ENCODE measurements around the gene TLR8.
"Not testable (repeated sequence)": the region's sequence is repeated elsewhere in the genome, so short reads cannot be mapped to it uniquely, and the experiment has no call there.

TLR8 gene

DNA sequence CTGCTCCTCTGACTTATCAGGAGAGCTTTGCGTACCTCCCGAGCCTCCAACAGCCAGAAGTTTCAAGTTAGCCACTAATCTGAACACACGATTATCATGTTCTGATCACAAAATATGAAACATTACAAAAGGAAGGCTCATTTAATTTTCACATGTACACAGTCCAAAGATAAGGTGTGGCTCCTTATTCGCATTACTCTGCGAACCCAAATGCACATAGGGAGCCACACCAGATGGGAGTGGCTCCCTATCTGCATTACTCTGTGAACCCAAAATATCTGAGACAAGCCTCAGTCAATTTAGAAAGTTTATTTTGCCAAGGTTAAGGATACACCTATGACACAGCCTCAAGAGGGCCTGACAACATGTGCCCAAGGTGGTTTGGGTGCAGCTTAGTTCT is 28.4 kb downstream of the TLR8 start:
- no peak for DNase-seq
- in situ Hi-C loops (cut with HindIII; ENCODE audit: low pct_ligation_motif_present, low pct_unique_long_range_greater_than_20kb, low sequenced_read_pairs), result no loop called here

DNA sequence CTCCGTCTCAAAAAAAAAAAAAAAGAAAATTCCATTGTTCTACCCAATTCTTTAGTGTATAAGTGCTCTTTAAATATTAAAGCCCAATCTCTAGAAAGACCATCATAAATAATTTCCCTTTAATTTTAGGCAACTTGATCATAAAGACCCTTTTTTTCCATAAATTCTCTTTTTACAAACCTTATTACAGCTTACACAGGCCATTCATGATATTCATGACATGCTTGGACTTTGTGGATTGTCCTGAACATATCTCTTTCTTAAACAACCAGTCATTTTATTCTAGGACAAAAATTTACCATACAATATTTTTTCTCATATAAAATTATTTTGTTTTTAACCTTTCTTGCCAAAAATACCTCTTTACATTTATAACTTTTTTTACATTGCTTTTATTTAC is 30.5 kb downstream of the TLR8 start:
- in situ Hi-C loops (cut with HindIII; ENCODE audit: low pct_ligation_motif_present, low pct_unique_long_range_greater_than_20kb, low sequenced_read_pairs), result no loop called here
- no peak for DNase-seq

DNA sequence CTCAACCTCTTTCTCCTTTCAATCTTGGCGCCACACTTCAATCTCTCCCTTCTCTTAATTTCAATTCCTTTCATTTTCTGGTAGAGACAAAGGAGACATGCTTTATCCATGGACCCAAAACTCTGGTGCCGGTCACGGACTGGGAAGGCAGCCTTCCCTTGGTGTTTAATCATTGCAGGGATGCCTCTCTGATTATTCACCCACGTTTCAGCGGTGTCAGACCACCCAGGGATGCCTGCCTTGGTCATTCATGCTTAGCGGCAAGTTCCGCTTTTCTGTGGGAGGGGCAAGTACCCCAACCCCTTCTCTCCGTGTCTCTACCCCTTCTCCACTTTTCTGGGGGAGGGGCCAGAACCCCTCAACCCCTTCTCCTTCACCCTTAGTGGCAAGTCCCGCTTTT is 34.1 kb downstream of the TLR8 start:
- peak; percentile 15 for DNase-seq
- in situ Hi-C loops (cut with HindIII; ENCODE audit: low pct_ligation_motif_present, low pct_unique_long_range_greater_than_20kb, low sequenced_read_pairs), result not testable (repeated sequence)

DNA sequence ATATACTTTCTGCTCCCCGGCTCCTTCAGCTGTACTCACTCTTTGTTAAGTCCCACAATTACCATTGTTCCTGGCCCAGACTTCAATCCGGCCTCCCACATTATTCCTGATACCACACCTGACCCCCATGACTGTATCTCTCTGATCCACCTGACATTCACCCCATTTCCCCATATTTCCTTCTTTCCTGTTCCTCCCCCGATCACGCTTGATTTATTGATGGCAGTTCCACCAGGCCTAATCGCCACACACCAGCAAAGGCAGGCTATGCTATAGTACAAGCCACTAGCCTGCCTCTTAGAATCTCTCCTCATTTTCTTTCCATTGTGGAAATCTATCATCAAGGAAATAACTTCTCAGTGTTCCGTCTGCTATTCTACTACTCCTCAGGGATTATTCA is 37.2 kb downstream of the TLR8 start:
- in situ Hi-C loops (cut with HindIII; ENCODE audit: low pct_ligation_motif_present, low pct_unique_long_range_greater_than_20kb, low sequenced_read_pairs), result not testable (repeated sequence)

DNA sequence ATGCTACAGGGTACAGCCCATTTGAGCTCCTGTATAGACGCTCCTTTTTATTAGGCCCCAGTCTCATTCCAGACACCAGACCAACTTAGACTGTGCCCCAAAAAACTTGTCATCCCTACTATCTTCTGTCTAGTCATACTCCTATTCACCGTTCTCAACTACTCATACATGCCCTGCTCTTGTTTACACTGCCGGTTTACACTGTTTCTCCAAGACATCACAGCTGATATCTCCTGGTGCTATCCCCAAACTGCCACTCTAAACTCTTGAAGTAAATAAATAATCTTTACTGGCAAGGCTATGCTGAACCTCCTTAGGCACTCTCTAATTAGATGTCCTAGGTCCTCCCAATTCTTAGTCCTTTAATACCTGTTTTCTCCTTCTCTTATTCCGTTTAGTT is 38.0 kb downstream of the TLR8 start:
- DNase-seq; in situ Hi-C loops (cut with HindIII; ENCODE audit: low pct_ligation_motif_present, low pct_unique_long_range_greater_than_20kb, low sequenced_read_pairs): not testable (repeated sequence)

More for the DNA sequence above, 37.2 kb downstream of the TLR8 start:
- not testable (repeated sequence) for DNase-seq

DNA sequence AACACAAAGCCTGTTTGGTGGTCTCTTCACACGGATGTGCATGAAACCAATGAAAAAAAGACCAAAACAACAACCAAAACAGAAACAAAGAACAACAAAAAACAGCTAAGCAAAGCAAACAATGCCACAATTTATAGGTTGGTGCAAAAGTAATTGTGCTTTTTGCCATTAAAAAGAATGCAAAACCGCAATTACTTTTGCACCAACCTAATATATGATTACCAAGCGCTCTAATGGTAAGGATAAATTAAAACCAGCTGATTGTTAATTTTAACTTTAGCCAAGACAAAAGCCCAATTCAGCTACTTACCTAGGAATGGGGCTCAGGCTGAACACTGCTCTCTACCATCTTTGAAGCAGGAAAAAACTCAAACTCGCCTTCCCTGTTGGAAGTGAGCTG is 39.1 kb downstream of the TLR8 start:
- in situ Hi-C loops (cut with HindIII; ENCODE audit: low pct_ligation_motif_present, low pct_unique_long_range_greater_than_20kb, low sequenced_read_pairs), result no loop called here
- DNase-seq, result no peak

DNA sequence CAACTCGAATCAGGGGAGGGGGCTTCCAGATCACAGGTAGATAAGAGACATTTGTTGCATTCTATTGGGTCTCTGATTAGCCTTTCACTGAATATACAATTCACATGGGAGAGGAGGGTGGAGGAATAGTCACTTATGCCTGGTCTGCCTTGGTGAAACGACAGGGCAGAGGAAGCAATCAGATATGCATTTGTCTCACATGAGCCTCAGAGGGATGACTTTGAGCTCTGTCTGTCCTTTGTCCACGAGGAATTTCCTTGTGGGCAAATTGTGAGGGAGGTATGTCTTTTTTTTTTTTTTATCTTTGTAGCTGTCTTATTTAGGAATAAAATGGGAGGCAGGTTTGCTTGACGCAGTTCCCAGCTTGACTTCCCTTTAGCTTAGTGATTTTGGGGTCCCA is 40.0 kb downstream of the TLR8 start:
- no peak for DNase-seq
- in situ Hi-C loops (cut with HindIII; ENCODE audit: low pct_ligation_motif_present, low pct_unique_long_range_greater_than_20kb, low sequenced_read_pairs), result no loop called here

DNA sequence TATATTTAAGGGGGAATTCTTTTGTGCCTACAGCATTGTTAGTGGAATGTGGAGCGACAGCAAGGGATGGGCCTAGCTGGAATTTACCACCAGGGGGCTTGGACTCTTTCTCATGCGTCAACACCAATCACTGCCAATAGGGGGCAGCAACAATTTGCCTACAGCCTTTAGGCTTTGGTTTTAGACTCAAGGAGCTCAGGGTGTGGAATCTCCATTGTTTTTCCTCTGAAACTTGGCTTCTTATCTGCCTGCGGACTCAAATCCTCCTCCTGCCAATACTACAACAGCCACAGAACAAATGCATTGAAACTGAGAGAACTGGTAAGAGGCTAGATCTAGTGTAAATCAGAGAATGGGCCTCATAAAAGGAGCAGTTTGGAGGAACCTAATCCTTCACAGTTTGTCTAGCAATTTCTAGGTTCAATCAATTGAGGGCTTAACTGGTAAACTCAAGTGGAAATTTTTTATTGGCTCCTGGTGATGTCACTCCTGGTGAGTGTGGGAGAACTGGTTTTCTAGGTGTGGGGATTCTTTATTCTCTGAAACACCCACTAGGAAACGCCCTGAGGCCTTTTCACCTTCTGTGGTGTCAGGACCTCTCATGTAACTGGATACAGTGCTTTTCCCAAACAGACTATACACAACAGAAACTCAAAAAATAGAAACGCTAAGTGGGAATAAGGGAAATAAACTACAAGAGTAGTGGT is 40.6 kb downstream of the TLR8 start:
- DNase-seq, result peak; percentile 75
- in situ Hi-C loops (cut with HindIII; ENCODE audit: low pct_ligation_motif_present, low pct_unique_long_range_greater_than_20kb, low sequenced_read_pairs), result no loop called here

DNA sequence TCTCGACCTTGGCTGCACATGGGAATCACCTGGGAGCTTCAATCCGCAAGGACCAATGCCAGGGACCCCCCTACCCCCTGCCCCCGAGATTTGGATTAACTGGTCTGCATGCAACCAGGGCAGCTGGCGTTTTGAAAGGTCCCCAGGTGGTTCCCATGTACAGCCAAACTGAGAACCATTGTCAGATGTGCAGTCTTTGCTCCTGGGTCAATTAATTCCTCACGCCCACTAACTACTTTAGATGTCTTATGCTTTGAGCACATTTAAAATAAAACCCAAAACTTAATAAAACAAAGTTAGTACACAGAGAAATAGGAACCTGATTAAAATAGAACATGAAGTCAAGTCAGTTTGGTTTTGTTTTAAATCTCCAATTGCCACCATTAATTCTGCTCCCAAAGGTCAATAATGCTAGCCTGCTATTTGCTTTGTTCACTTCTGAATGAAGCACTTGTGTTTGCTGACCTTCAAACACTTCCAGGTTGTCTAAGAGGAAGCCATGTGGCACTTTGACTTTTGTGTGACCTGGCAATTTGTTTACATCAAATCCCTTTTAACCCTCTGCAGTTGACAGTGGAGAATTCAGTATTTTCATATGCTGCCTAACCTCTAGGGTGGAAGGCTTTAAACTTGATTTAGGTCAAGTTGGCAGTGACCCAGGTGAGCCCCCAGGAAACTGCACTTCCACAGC is 41.3 kb downstream of the TLR8 start:
- no peak for DNase-seq
- in situ Hi-C loops (cut with HindIII; ENCODE audit: low pct_ligation_motif_present, low pct_unique_long_range_greater_than_20kb, low sequenced_read_pairs), result no loop called here

DNA sequence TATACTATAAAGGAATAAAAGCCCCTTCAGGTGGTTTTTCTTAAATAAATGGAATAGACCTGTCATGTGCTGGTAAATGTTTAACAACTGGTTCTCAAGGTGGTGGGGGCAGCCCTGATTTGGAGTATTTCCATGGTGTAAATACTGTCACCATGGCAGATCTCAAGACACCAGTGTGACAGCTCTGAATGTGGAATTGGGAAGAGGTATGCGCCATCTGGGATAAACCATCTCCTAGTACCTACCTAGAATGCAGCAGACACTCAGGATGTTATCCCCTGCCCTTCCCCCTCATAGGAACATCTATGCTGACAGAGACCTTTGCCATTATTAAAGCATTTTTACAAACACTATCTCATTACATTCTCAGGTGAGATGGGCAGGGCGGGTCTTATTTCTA is 42.1 kb downstream of the TLR8 start:
- in situ Hi-C loops (cut with HindIII; ENCODE audit: low pct_ligation_motif_present, low pct_unique_long_range_greater_than_20kb, low sequenced_read_pairs), result no loop called here

DNA sequence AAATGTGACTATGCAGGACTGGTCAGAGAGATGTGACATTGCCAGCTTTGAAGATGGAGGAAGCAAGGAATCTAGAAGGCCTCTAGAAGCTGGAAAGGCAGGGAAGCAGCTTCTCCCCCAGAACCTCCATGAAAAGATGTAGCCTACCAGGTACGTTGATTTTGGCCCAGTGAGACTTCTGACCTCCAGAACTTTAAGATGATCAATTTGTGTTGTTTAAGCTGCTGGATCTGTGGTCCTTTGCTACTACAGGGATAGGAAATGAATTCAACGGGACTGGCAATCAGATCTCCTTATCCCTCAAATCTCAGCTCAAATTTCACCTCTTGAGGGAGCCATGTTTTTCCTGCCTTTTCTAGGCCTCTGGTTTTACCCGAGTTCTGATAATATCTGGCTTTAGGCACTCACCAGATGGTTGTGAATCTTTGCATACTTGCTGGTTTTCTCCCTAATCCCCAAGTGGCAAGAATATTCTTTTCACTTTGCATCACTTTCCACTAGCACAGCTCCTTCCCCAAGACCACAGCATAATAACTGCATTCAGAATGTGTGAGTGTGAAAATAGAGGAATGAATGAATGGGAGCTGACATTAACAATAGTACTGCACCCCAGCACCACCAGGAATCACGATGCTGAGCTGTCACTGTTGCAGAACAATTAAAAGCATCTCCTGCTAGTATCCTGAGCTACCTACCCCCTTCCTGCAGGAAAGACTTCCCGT is 42.9 kb downstream of the TLR8 start:
- in situ Hi-C loops (cut with HindIII; ENCODE audit: low pct_ligation_motif_present, low pct_unique_long_range_greater_than_20kb, low sequenced_read_pairs), result no loop called here
- no peak for DNase-seq

More for the DNA sequence above, 42.1 kb downstream of the TLR8 start:
- no peak for DNase-seq

DNA sequence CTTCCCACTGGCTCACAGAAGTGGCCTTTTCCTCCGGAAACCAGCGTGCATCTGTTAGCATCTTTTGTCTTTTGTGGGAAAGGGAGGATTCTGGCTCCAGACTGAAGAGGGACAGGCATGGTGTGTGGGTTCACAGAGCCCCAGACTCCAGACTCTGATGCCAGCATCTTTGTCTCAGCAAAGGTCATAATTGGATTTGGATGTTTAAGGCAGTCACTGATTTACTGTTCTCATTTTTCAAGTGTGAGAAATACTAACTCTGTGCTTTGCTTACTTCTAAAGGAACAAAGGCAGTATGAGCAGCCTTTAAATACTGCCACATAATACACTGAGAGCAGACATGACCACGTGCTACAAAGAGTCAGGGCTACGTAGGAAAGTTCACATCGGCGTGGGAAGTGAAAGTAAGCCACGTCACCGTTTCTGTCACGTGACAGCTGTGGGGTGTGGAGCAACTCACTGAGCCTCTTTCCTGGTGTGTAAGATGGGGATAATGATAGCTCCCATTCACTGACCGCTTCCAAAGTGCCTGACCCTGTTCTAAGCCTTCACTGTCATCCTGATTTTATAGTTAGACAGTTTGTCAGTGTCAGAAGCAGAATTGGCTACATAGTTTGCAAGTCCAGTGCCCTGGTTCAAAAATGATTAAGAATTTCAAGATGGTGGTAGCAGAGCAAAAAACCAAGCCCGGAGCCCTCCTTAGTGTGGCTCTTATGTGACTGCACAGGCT is 43.7 kb downstream of the TLR8 start:
- in situ Hi-C loops (cut with HindIII; ENCODE audit: low pct_ligation_motif_present, low pct_unique_long_range_greater_than_20kb, low sequenced_read_pairs), result no loop called here
- DNase-seq, result peak; percentile 30

DNA sequence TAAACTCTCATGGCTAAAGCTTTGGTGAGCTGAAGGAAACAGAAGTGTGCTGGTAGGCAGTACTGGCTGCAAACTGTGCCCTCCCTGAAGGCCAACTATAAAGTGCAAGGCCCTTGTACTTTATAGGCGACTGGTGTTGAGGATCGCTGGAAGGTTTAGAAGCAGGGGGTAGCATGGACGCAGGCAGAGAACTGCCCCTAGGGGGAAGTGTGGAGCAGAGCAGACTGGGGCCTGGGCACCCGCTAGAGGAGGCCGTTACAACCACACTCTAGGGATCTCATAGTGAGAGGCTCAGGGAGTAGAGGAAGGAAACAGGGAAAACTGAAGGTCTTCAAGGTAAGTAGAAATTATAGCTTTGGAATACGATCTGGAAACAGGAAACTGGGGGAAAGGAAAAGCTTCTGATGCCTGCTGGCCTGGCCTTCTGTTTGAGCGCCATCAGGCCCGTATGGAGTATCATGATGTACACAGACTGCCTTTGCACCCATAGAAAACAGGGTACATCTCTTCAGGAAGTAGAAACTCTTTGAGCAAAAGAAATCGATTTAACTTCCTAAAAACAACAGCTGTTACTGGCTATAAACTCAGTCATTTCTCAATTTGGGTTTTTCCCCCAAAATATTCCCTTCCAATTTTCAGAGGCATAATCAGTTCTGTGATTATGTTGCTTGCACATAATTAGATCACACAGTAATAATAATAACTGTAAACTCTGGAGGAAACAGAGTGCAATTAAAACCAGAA is 44.6 kb downstream of the TLR8 start:
- DNase-seq, result no peak
- in situ Hi-C loops (cut with HindIII; ENCODE audit: low pct_ligation_motif_present, low pct_unique_long_range_greater_than_20kb, low sequenced_read_pairs), result no loop called here

DNA sequence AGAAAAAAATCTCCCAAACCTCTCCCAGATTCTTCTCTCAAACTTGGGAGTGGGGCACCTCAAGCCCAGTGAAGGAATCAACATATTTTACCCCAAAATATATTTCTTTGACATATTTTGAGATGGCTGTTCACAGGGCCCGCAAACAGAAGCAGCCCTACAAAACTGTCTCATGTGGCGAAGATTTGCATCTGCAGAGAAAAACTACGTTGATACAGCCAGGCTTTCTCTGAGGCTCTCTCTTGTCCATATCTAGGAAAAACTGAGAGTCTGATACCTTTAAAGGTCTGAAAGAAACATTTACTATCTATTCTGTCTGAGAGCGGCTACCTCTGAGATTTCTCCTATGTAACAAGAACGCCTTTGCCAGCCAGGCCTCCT is 45.2 kb downstream of the TLR8 start:
- in situ Hi-C loops (cut with HindIII; ENCODE audit: low pct_ligation_motif_present, low pct_unique_long_range_greater_than_20kb, low sequenced_read_pairs), result no loop called here

DNA sequence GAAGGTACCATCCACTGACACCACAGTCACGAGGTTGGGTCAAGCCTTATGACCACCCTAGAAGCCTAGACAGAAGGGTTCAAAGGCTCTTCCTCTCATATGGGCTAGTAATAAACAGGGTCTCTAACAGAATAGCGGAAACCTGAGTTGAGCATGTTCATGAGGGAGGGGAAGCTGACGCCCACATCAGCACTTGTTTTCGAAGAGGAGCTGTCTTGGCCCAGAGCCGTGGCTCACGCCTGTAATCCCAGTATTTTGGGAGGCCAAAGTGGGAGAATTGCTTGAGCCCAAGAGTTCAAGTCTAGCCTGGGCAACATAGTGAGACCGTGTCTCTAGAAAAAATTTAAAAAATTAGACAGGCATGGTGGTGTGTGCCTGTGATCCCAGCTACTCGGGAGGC is 47.0 kb downstream of the TLR8 start:
- DNase-seq, result no peak
- in situ Hi-C loops (cut with HindIII; ENCODE audit: low pct_ligation_motif_present, low pct_unique_long_range_greater_than_20kb, low sequenced_read_pairs), result no loop called here

More for the DNA sequence above, 45.2 kb downstream of the TLR8 start:
- no peak for DNase-seq

DNA sequence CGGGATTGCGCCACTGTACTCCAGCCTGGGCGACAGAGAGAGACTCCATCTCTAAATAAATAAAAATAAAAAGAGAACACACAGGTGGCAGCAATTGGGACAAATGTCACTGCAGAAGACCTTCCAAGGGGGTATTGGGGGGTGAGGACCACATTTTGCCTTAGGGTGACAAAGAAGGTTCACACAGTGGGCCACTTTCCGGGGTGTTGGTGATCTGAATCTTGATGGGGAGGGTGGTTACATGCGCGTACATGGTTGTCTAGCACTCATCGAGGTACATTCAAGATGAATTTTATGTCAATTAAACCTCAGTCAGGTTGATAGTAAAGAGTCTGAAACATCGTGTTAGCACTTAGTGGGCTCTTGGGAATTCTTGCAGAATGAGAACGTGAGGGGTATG is 48.0 kb downstream of the TLR8 start:
- DNase-seq, result no peak
- in situ Hi-C loops (cut with HindIII; ENCODE audit: low pct_ligation_motif_present, low pct_unique_long_range_greater_than_20kb, low sequenced_read_pairs), result no loop called here

DNA sequence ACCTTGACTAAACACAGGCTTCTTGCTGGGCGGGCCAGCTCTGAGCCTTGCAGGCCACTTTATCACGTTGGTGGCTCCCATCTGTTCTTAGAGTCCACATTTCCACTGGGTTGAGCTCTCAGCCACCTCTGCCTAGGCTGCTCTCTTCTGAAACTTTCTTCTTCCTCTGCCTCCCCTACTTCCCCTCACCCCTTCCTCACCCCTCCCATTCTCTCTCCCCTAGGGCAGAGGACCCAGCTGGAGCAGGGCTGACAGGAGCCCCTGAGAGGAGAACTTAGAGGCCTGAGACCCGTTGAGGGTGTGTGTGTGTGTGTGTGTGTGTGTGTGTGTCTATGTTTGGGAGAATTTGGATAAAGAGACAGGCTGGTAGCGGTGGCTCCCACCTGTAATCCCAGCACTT is 48.6 kb downstream of the TLR8 start:
- no peak for DNase-seq
- in situ Hi-C loops (cut with HindIII; ENCODE audit: low pct_ligation_motif_present, low pct_unique_long_range_greater_than_20kb, low sequenced_read_pairs), result no loop called here

DNA sequence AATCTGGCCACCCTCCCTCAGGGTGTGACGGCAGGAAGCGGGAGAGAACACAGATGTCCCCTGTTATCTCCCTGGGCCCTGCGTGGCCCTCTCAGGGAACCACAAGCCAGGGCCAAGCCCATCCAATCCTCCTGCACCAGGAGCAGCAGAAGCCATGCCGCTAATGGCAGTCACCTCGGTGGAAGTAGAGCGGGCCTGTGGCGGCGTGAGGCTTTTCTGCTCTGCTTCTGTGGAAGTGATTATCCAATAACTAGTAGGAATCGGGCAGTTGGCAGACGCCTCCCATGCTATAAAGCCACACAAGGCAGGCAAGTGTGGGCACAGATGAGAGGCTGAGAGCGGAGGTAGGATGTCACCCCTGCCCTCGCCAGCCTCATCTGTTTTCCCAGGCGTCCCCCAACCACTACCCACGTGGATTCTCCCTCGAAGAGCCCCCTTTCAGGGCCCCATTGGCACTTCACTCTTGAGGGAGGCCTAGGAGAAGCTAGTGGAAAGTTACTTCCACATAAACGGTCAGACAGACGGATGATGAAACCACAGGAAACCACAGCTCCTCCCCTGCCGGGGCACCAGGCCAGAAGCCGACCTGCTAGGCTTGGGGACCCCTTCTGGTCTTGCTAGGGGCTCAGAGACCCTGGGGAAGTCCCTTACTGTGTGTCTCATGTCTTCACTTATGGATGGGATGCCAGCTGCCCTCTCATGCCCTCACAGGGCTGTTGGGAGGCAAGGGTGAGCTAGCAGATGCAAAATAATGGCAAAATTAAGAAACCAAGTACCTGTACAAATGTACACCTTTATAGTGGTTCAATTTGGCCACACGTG is 49.7 kb downstream of the TLR8 start:
- peak; percentile 77 for DNase-seq

More for the DNA sequence above, 49.7 kb downstream of the TLR8 start:
- in situ Hi-C loops (cut with HindIII; ENCODE audit: low pct_ligation_motif_present, low pct_unique_long_range_greater_than_20kb, low sequenced_read_pairs), result no loop called here

Data from ACHN (cell line).